HCT116 (cell line): ENCODE results near the gene ADRM1. TPM values are rescaled to one million over a fixed set of nuclear protein-coding genes. Genes with fewer than 3 reads are reported as not detected.

Source experiments
- ATAC-seq: fragments of 200-7000 bp; cut with Tn5 transposase; 2 replicates; pipeline ENCODE4 v1.9.1; 2020; ENCODE audit warnings: mild to moderate bottlenecking, moderate library complexity
- BruUV-seq: library from RNA; stranded (reverse); fragments of 400-500 nt; replicated peaks from 2 replicates; lab custom pipeline; 2021; lab: Mats Ljungman, UMichigan
- CTCF ChIA-PET: fragments of 300-600 bp; sonication (Branson Sonifier 250); formaldehyde crosslinking; loops from one replicate; lab custom pipeline; 2021; ENCODE audit warnings: antibody characterized with exemption; lab: Charles Lee
- POLR2A ChIA-PET: fragments of 300-600, 350-600 bp; sonication (Branson Sonifier 250); formaldehyde crosslinking; loops from one replicate; lab custom pipeline; 2021; ENCODE audit warnings: antibody characterized with exemption; lab: Charles Lee
- RAD21 ChIA-PET, 2 experiments: fragments of 300-600 bp; sonication (Branson Sonifier 250); formaldehyde crosslinking; loops; one replicate each; lab custom pipeline; 2023; ENCODE audit warnings: low total read pairs in 2 of 2; ENCODE audit not compliant: uncharacterized antibody in 2 of 2, unreplicated experiment in 2 of 2, low non-redundant PET in 1 of 2; lab: Charles Lee
- DNase-seq: peaks from one replicate; pipeline ENCODE4 v3.0.0-alpha.2; 2010; ENCODE audit warnings: low read depth, low spot score
- H2AFZ ChIP-seq: fragments of 200-600 bp; shearing (Covaris generic), sonication (generic); 2 replicates; pipeline ENCODE4 v1.6.1; 2017; ENCODE audit warnings: low read depth, mixed run types, mixed read lengths, antibody characterized with exemption, low read length; ENCODE audit not compliant: poor library complexity, severe bottlenecking
- H3K27ac ChIP-seq: 2 replicates; pipeline ENCODE4 v1.5.1; 2012; ENCODE audit warnings: low read depth, low read length
- H3K27me3 ChIP-seq: fragments of 200-600 bp; sonication (generic); 2 replicates; pipeline ENCODE4 v1.6.1; 2016; ENCODE audit warnings: mixed run types, low read length, mixed read lengths; ENCODE audit not compliant: insufficient read depth
- H3K36me3 ChIP-seq, 2 experiments: fragments of 200-500 bp in 1 of 2; fragments of 200-600 bp in 1 of 2; sonication (Bioruptor generic) in 1 of 2; sonication (generic) in 1 of 2; 2 replicates each; pipeline versions ENCODE4 v1.5.1 to v1.6.1; 2014 to 2016; ENCODE audit warnings: low read length in 2 of 2, inconsistent platforms in 1 of 2, mixed read lengths in 1 of 2, mixed run types in 1 of 2; ENCODE audit not compliant: insufficient read depth in 2 of 2, control insufficient read depth in 1 of 2
- H3K4me1 ChIP-seq, 2 experiments: fragments of 200-600 bp in 1 of 2; sonication (generic) in 1 of 2; 2 replicates each; pipeline versions ENCODE4 v1.5.1 to v1.6.1; 2012 to 2017; ENCODE audit warnings: low read length in 2 of 2, inconsistent platforms in 1 of 2, mild to moderate bottlenecking in 1 of 2, mixed read lengths in 1 of 2, mixed run types in 1 of 2, moderate library complexity in 1 of 2; ENCODE audit not compliant: insufficient read depth in 2 of 2, control insufficient read depth in 1 of 2
- H3K4me2 ChIP-seq: fragments of 200-600 bp; sonication (generic); 2 replicates; pipeline ENCODE4 v1.6.1; 2017; ENCODE audit warnings: mixed run types, low read length, mixed read lengths
- H3K4me3 ChIP-seq, 2 experiments: fragments of 200-600 bp in 1 of 2; sonication (generic) in 1 of 2; replicated peaks in 1 of 2; 2 replicates each; pipeline ENCODE4 v1.5.1; 2011 to 2016; ENCODE audit warnings: low read length in 2 of 2, control low read depth in 1 of 2, low read depth in 1 of 2, mild to moderate bottlenecking in 1 of 2, mixed read lengths in 1 of 2, mixed run types in 1 of 2
- H3K79me2 ChIP-seq: fragments of 200-600 bp; sonication (generic); 2 replicates; pipeline ENCODE4 v1.6.1; 2017; ENCODE audit warnings: mild to moderate bottlenecking, mixed run types, low read length, moderate library complexity, mixed read lengths; ENCODE audit not compliant: insufficient read depth
- H3K9ac ChIP-seq: fragments of 200-600 bp; sonication (generic); 2 replicates; pipeline ENCODE4 v1.6.1; 2016; ENCODE audit warnings: low read length, mixed read lengths
- H3K9me2 ChIP-seq: fragments of 200-600 bp; sonication (generic), shearing (Covaris generic); 2 replicates; pipeline ENCODE4 v1.6.1; 2017; ENCODE audit warnings: mixed run types, mild to moderate bottlenecking, moderate library complexity; ENCODE audit not compliant: insufficient read depth
- H3K9me3 ChIP-seq, 2 experiments: fragments of 200-500 bp in 1 of 2; fragments of 200-600 bp in 1 of 2; sonication (Bioruptor generic) in 1 of 2; sonication (generic) in 1 of 2; 2 replicates each; pipeline ENCODE4 v1.6.1; 2014 to 2017; ENCODE audit warnings: low read length in 2 of 2, mixed read lengths in 2 of 2, inconsistent platforms in 1 of 2, low read depth in 1 of 2, mild to moderate bottlenecking in 1 of 2, mixed run types in 1 of 2, moderate library complexity in 1 of 2; ENCODE audit not compliant: control insufficient read depth in 1 of 2, insufficient read depth in 1 of 2
- H4K20me1 ChIP-seq: fragments of 200-600 bp; sonication (generic), shearing (Covaris generic); 2 replicates; pipeline ENCODE4 v1.6.1; 2017; ENCODE audit warnings: mixed run types, mild to moderate bottlenecking, moderate library complexity; ENCODE audit not compliant: insufficient read depth
- CEBPB ChIP-seq: IDR thresholded peaks from 2 replicates; pipeline ENCODE4 v1.6.1; 2012; ENCODE audit warnings: low read depth
- EZH2 ChIP-seq: fragments of 200-600 bp; sonication (generic); IDR thresholded peaks from 2 replicates; pipeline ENCODE4 v1.6.1; 2017; ENCODE audit warnings: antibody characterized with exemption, mixed run types
- EZH2phosphoT487 ChIP-seq: fragments of 200-600 bp; IDR thresholded peaks from 2 replicates; pipeline ENCODE4 v1.6.1; 2018; ENCODE audit warnings: antibody characterized with exemption, borderline replicate concordance
- FOSL1 ChIP-seq: IDR thresholded peaks from 2 replicates; pipeline ENCODE4 v1.6.1; 2012; ENCODE audit warnings: low read depth
- MAX ChIP-seq: IDR thresholded peaks from 2 replicates; pipeline ENCODE4 v1.6.1; 2012
- POLR2AphosphoS5 ChIP-seq: IDR thresholded peaks from 2 replicates; pipeline ENCODE4 v1.6.1; 2011; ENCODE audit warnings: mild to moderate bottlenecking, low read depth, low read length, moderate library complexity
- SIN3A ChIP-seq: IDR thresholded peaks from 2 replicates; pipeline ENCODE4 v1.6.1; 2012; ENCODE audit warnings: low read depth
- SP1 ChIP-seq: IDR thresholded peaks from 2 replicates; pipeline ENCODE4 v1.6.1; 2012; ENCODE audit warnings: low read depth
- SRF ChIP-seq: IDR thresholded peaks from 2 replicates; pipeline ENCODE4 v1.6.1; 2012; ENCODE audit warnings: low read depth
- YY1 ChIP-seq: IDR thresholded peaks from 2 replicates; pipeline ENCODE4 v1.6.1; 2011; ENCODE audit warnings: low read length, low read depth, moderate library complexity, mild to moderate bottlenecking; ENCODE audit not compliant: insufficient replicate concordance; ENCODE audit errors: extremely low read depth
- ZBTB33 ChIP-seq: IDR thresholded peaks from 2 replicates; pipeline ENCODE4 v1.6.1; 2011; ENCODE audit warnings: mild to moderate bottlenecking, low read length, moderate library complexity; ENCODE audit not compliant: insufficient replicate concordance; ENCODE audit errors: extremely low read depth
- ZFX ChIP-seq: fragments of 450-650 bp; IDR thresholded peaks from 2 replicates; pipeline ENCODE4 v1.6.1; 2017
- ZNF274 ChIP-seq: fragments of 200-500 bp; sonication (Bioruptor generic); IDR thresholded peaks from 2 replicates; pipeline ENCODE4 v1.6.1; 2014; ENCODE audit warnings: mild to moderate bottlenecking, low read depth, low read length, inconsistent platforms
- intact Hi-C: fragments of 100-400 bp; cut with micrococcal nuclease; formaldehyde crosslinking; loops from 2 replicates; pipeline ENCODE4 v1.10.0; 2022
- total RNA-seq: library from RNA; stranded (reverse); gene quantifications from one replicate; pipeline ENCODE4 v1.2.1, GENCODE V29; 2021; ENCODE audit not compliant: unreplicated experiment

Gene ADRM1
- total RNA-seq, 1 experiment from 2014 or later: 158 TPM

- no TSS peak for BruUV-seq
- TF ChIP-seq CEBPB (no peak), ZFX (no peak)
- TF ChIP-seq, all 23 proteins: peak for 0
- no peaks in the 10 kb centered on the region for H3K9me3 ChIP-seq
- no peaks in the 10 kb centered on the region for H3K27me3 ChIP-seq
- ATAC-seq: no peak
- POLR2A ChIA-PET: no interaction called here
- CTCF ChIA-PET: no interaction called here
- H3K27ac ChIP-seq: no peak overlapping the region
- H3K4me2 ChIP-seq: no peak overlapping the region
- H3K79me2 ChIP-seq: no peaks in the 10 kb centered on the region
- peaks cover 0 to 2% of the 10 kb centered on the region in 2 experiments; a peak in 1 of 4 replicates for H3K36me3 ChIP-seq
- no peaks in the 10 kb centered on the region for H3K4me1 ChIP-seq
- no peak for DNase-seq
- no peaks in the 10 kb centered on the region for H4K20me1 ChIP-seq
- intact Hi-C loops: no loop called here
- RAD21 ChIA-PET: no interaction called here
- no peak overlapping the region for H3K9ac ChIP-seq
- no peak overlapping the region for H3K4me3 ChIP-seq
- no peaks in the 10 kb centered on the region for H3K9me2 ChIP-seq
- no peak overlapping the region for H2AFZ ChIP-seq
Measured at GRCh38 chr20:62259294-62259565, 43.6 kb upstream of the ADRM1 start.

- Histone ChIP-seq H3K27ac (no peak overlapping the region), H3K9me2 (no peaks in the 10 kb centered on the region), H3K4me2 (no peak overlapping the region), H3K27me3 (no peaks in the 10 kb centered on the region), H3K4me1 (no peaks in the 10 kb centered on the region), H4K20me1 (no peaks in the 10 kb centered on the region), H3K9me3 (no peaks in the 10 kb centered on the region), H3K4me3 (no peak overlapping the region), H3K9ac (no peak overlapping the region), H2AFZ (no peak overlapping the region), H3K79me2 (no peaks in the 10 kb centered on the region), H3K36me3 (peaks cover 0 to 2% of the 10 kb centered on the region in 2 experiments; a peak in 1 of 4 replicates)
- no peak for DNase-seq
- no peak for ATAC-seq
- ChIA-PET RAD21 (no interaction called here), CTCF (no interaction called here), POLR2A (no interaction called here)
- no TSS peak for BruUV-seq
- no peak for TF ChIP-seq ZNF274
- intact Hi-C loops: no loop called here
Measured at GRCh38 chr20:62262064-62262463, 40.7 kb upstream of the ADRM1 start.

- no TSS peak for BruUV-seq
- no peak overlapping the region for H3K4me3 ChIP-seq
- RAD21 ChIA-PET: no interaction called here
- no peaks in the 10 kb centered on the region for H3K79me2 ChIP-seq
- intact Hi-C loops: no loop called here
- no peak overlapping the region for H3K4me2 ChIP-seq
- no peak overlapping the region for H3K27ac ChIP-seq
- no peak overlapping the region for H2AFZ ChIP-seq
- ATAC-seq (no peak), DNase-seq (no peak)
- POLR2A ChIA-PET: no interaction called here
- CTCF ChIA-PET: no interaction called here
- H4K20me1 ChIP-seq: no peaks in the 10 kb centered on the region
- H3K9me3 ChIP-seq: no peaks in the 10 kb centered on the region
- H3K9ac ChIP-seq: no peak overlapping the region
- H3K27me3 ChIP-seq: no peaks in the 10 kb centered on the region
- no peaks in the 10 kb centered on the region for H3K9me2 ChIP-seq
- H3K36me3 ChIP-seq: 0 out of 4 replicates have a peak, but pooled peaks cover 0 to 2% of the 10 kb centered on the region in 2 experiments
- no peaks in the 10 kb centered on the region for H3K4me1 ChIP-seq
- no peak for TF ChIP-seq SRF
- TF ChIP-seq EZH2: no peak
- no peak for TF ChIP-seq POLR2AphosphoS5
- no peak for TF ChIP-seq SP1
- no peak for TF ChIP-seq MAX
- no peak for TF ChIP-seq EZH2phosphoT487
- TF ChIP-seq YY1: no peak
- no peak for TF ChIP-seq SIN3A
- no peak for TF ChIP-seq ZBTB33
- no peak for TF ChIP-seq FOSL1
Measured at GRCh38 chr20:62263396-62263795, 39.4 kb upstream of the ADRM1 start.
